Gastrocnemius medialis (tissue), 4 donors: ENCODE measurements around the gene NFX1. TPM values are rescaled to one million over a fixed set of nuclear protein-coding genes. Genes with fewer than 3 reads are reported as not detected.
"Not testable (repeated sequence)": the region's sequence is repeated elsewhere in the genome, so short reads cannot be mapped to it uniquely, and the experiment has no call there.

Source experiments
- ATAC-seq, 2 donors: fragments of 150-250 bp; one replicate each; pipeline ENCODE4 v1.9.1; 2016
- DNase-seq, 2 donors: peaks; one replicate each; pipeline ENCODE4 v3.0.0-alpha.2; 2019
- H3K27ac ChIP-seq, 4 donors: fragments of 200-600 bp; sonication (generic); 1 replicate in 1 of 4; 2 replicates in 3 of 4; pipeline ENCODE4 v1.5.1; 2016 to 2018; ENCODE audit warnings: mild to moderate bottlenecking in 2 of 4, moderate library complexity in 1 of 4
- H3K27me3 ChIP-seq, 3 donors: fragments of 200-600 bp; sonication (generic) in 2 of 3; 1 replicate in 1 of 3; 2 replicates in 2 of 3; pipeline versions ENCODE4 v1.5.1 to v1.6.0; 2016 to 2019; ENCODE audit warnings: mild to moderate bottlenecking in 1 of 3, moderate library complexity in 1 of 3
- H3K36me3 ChIP-seq, 2 donors: fragments of 200-600 bp; sonication (generic) in 1 of 2; one replicate each; pipeline ENCODE4 v1.5.1; 2017 to 2018
- H3K4me1 ChIP-seq, 2 donors: fragments of 200-600 bp; sonication (generic) in 1 of 2; one replicate each; pipeline ENCODE4 v1.5.1; 2016 to 2017; ENCODE audit warnings: mild to moderate bottlenecking in 2 of 2
- H3K4me3 ChIP-seq, 4 donors: fragments of 200-600 bp; sonication (generic) in 3 of 4; 1 replicate in 1 of 4; 2 replicates in 3 of 4; pipeline ENCODE4 v1.5.1; 2016 to 2019; ENCODE audit warnings: mild to moderate bottlenecking in 2 of 4
- H3K9me3 ChIP-seq, 3 donors: fragments of 200-600 bp; sonication (generic) in 2 of 3; 1 replicate in 1 of 3; 2 replicates in 2 of 3; pipeline ENCODE4 v1.5.1; 2016 to 2019
- POLR2A ChIP-seq, 2 donors: fragments of 450-650 bp; IDR thresholded peaks; one replicate each; pipeline ENCODE4 v1.6.1; 2017; ENCODE audit warnings: antibody characterized with exemption in 2 of 2, mild to moderate bottlenecking in 2 of 2, moderate library complexity in 2 of 2
- in situ Hi-C, 4 donors: fragments of 200-750 bp; cut with MboI; loops; one replicate each; pipeline versions ENCODE4 v1.15.0 to v1.8.0; 2017; ENCODE audit warnings: low sequenced_read_pairs in 4 of 4
- intact Hi-C: fragments of 100-400 bp; cut with DNase I; formaldehyde crosslinking; loops from one replicate; pipeline ENCODE4 v1.15.1; 2023; ENCODE audit warnings: low total_unique reads
- total RNA-seq, 4 donors: library from RNA; depleted of rRNA; stranded (reverse); fragments of >200 nt; gene quantifications; one replicate each; pipeline versions ENCODE4 v1.1.0 to v1.2.3, GENCODE V29; 2016
- TF ChIP-seq, protein P1 (sequence below), 5 experiments: fragments of 450-650 bp in 3 of 5; fragments of 200-600 bp in 2 of 5; sonication (generic) in 2 of 5; IDR thresholded peaks in 4 of 5; conservative IDR thresholded peaks in 1 of 5; 1 replicate in 4 of 5; 2 replicates in 1 of 5; pipeline ENCODE4 v1.5.1; 2016 to 2019; ENCODE audit warnings: antibody characterized with exemption in 5 of 5, mild to moderate bottlenecking in 3 of 5, moderate library complexity in 3 of 5

Gene NFX1
- total RNA-seq, 4 donors from 2014 or later, result 29.8 to 52.0 (median 40.6) TPM

DNA sequence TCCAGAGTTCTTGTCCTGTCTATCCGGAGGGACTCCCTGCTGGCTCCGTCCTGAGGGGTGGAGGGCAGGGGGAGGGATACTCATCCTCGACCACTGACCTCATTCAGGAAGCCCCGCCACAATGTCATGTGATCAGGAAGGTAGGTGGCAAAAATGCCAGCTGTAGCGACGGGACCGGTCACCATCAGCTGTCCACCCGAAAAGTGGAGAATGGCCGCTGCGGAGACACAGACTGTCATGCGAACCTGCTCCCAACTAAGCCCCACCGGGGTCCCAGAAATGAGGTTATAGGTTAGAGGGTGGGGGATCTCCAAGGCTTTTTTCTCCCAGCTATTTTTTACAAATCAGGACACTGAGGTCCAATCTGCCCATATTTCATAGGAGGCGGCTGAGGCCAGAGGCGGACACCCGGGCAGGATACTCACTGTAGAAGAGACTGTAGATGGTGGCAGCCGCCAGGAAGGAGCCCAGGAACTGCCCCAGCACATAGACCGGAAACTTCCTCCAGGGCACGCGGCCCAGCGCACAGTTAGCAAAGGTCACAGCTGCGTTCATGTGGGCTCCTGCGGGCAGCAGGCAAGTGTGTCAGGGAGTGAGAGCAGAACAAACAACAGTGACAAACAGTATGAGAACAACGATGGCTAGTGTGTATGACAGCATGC lies 95.8 kb downstream of the NFX1 start:
- H3K27me3 ChIP-seq, H3K4me3 ChIP-seq, in situ Hi-C loops, intact Hi-C loops, H3K9me3 ChIP-seq, ATAC-seq, DNase-seq, H3K36me3 ChIP-seq: not testable (repeated sequence)
- Histone ChIP-seq H3K4me1 (peaks cover 2 to 11% of the 10 kb centered on the region in 2 donors), H3K27ac (peak overlapping the region; percentile 48 to 68 (median 62))

DNA sequence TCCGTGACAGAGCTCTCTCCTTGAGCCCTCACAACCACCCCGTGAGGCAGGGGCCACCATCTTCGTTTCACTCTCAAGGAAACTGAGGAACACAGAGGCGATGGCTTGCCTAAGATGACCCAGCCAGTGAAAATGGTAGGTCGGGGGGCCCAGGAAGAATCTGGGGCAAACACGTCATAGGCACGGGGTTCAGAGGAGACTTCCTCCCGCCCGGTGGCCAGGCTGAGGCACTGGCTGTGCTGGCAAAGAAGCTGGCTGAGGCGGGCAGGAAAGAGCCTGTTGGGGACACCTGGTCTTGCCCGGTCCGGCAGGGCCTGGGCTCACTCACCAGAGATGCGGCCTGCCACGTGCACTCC lies 96.3 kb downstream of the NFX1 start:
- not testable (repeated sequence) for DNase-seq
- peak overlapping the region; percentile 48 to 68 (median 62) for H3K27ac ChIP-seq

DNA sequence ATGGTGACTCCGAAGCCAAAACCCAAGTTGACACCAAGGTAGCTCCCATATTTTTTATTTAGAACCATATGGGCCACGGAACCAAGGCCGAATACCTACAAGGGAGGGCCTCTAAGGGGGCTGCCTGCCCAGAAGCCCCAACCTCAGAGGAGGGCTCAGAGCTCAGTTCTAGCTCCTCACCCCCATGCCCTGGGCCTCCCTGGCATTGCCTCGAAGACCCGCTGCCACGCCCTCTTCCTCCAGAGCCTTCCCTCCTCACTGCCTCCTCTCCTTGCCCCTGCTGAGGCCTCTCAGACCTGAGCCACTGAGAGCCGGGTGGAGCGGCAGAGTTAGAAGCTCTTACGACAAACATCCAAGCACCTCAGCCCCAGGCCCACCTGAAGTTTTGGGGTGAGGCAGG lies 96.7 kb downstream of the NFX1 start:
- intact Hi-C loops, in situ Hi-C loops, H3K4me3 ChIP-seq, H3K36me3 ChIP-seq, ATAC-seq, H3K9me3 ChIP-seq, DNase-seq, H3K27me3 ChIP-seq: not testable (repeated sequence)
- peaks cover 6 to 18% of the 10 kb centered on the region in 2 donors for H3K4me1 ChIP-seq
- peak overlapping the region; percentile 48 to 68 (median 62) for H3K27ac ChIP-seq

More for the DNA sequence above, 96.3 kb downstream of the NFX1 start:
- in situ Hi-C loops, H3K27me3 ChIP-seq, H3K36me3 ChIP-seq, ATAC-seq, H3K4me3 ChIP-seq, intact Hi-C loops, H3K9me3 ChIP-seq: not testable (repeated sequence)
- peaks cover 3 to 14% of the 10 kb centered on the region in 2 donors for H3K4me1 ChIP-seq

DNA sequence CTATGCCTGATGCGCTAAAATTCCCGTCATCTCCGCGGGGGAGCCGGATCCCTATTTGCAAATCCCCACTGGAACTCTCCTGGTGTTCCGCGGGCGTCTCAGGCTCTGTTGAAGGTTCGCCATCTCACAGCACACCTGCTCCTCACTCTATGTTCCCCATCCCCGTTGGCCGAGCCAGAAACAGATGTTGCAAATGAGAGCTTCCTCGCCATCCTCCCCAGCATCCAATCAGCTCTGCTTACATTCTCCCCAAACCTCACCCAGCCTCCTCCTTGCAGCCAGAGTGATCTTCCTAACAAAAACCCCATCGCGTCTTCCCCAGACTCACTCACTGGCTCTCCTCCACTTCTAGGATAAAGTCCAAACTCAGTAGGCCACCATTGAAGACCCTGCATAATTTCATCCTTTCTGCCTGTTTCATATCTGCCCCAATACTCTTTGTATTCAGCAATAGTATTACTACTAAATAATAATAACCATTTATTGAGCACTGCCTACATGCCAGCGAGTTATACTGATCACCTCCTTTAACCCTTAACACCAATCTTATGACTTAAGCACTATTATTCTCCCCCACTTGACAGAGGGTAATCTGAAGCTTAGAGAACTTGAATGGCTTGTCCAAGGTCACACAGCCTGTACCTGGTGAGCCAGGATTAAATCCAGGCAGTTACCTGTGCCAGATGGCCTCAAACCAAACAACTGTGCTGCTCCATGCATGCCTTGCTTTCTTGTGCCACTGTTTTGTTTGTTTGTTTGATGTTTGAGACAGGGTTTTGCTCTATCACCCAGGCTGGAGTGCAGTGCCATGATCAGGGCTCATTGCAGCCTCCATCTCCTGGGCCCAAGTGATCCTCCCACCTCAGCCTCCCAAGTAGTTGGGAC lies 98.0 kb downstream of the NFX1 start:
- peak in 1 of 2 donors; percentile 37 for DNase-seq
- H3K27me3 ChIP-seq, result no peaks in the 10 kb centered on the region
- peaks cover 16 to 31% of the 10 kb centered on the region in 2 donors for H3K4me1 ChIP-seq
- in situ Hi-C loops (no loop called here), intact Hi-C loops (no loop called here)
- H3K36me3 ChIP-seq, result no peaks in the 10 kb centered on the region
- H3K27ac ChIP-seq, result peak overlapping the region; percentile 48 to 89 (median 70)
- H3K4me3 ChIP-seq, result no peak overlapping the region
- no peaks in the 10 kb centered on the region for H3K9me3 ChIP-seq
- ATAC-seq, result no peak
- TF ChIP-seq, protein P1, sequence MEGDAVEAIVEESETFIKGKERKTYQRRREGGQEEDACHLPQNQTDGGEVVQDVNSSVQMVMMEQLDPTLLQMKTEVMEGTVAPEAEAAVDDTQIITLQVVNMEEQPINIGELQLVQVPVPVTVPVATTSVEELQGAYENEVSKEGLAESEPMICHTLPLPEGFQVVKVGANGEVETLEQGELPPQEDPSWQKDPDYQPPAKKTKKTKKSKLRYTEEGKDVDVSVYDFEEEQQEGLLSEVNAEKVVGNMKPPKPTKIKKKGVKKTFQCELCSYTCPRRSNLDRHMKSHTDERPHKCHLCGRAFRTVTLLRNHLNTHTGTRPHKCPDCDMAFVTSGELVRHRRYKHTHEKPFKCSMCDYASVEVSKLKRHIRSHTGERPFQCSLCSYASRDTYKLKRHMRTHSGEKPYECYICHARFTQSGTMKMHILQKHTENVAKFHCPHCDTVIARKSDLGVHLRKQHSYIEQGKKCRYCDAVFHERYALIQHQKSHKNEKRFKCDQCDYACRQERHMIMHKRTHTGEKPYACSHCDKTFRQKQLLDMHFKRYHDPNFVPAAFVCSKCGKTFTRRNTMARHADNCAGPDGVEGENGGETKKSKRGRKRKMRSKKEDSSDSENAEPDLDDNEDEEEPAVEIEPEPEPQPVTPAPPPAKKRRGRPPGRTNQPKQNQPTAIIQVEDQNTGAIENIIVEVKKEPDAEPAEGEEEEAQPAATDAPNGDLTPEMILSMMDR (IDR thresholded peaks at IDR 0.05 in 4 of 5, conservative IDR thresholded peaks at IDR 0.05 in 1 of 5), result no peak
- no peak for TF ChIP-seq POLR2A (IDR thresholded peaks at IDR 0.05)

DNA sequence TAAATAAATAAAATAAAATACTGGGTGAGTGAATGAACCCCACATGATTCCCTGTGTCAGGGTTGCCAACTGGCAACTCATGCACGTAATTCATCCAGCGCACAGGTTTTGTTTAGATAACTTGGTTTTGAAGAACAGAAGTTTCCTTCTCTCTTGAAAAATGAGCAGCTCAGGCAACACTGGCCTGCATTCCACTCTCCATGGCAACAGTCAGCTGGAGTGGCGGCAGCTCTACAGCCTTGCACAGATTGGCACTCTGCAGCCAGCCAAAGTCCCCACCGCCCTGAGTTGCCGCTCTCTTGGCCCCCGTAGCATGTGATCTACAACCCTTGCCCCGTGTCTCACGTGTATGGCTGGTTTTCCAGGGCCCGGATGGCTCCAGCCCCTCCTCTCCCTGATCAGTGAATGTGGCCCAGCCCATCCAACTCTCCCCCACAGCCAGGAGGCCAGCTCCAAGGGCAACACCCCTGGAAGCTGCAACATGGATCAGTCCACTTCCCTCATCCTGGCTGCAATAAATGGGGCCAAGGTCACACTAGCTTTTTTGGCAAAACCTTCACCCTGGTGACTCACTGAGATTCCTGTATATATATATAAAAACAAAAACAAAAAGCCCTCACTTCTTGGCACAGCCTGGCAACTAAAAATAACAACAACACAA lies 100.9 kb downstream of the NFX1 start:
- peaks cover 27 to 41% of the 10 kb centered on the region in 2 donors for H3K4me1 ChIP-seq
- DNase-seq, result peak; percentile 48 to 78
- H3K27ac ChIP-seq, result peak overlapping the region; percentile 82 to 90 (median 89)
- H3K36me3 ChIP-seq, H3K4me3 ChIP-seq, intact Hi-C loops, H3K9me3 ChIP-seq, in situ Hi-C loops, H3K27me3 ChIP-seq: not testable (repeated sequence)
- ATAC-seq, result peak in 1 of 2 donors; percentile 66

DNA sequence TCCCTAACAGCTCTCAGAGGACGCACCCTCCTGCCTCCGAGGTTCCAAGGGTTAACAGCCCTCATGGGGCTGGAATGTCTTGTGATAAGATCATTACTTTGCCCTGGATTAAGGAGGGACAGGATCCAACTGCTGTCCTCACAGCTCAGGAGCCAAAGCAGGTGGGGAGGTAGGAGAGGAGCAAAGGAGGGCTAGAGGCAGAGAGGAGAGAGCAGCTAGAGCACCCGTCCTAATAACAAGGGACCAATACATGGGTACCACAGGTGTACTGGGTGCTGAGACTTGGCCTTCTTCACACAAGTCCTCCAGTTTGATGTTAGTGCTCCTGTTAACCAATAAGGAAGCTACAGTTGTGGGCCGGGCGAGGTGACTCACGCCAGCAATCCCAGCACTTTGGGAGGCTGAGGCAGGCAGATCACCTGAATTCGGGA lies 102.3 kb downstream of the NFX1 start:
- peak overlapping the region; percentile 82 to 90 (median 89) for H3K27ac ChIP-seq
- intact Hi-C loops, H3K4me3 ChIP-seq, H3K27me3 ChIP-seq, in situ Hi-C loops, H3K9me3 ChIP-seq, DNase-seq, H3K36me3 ChIP-seq: not testable (repeated sequence)
- peak in 1 of 2 donors; percentile 39 for ATAC-seq
- peaks cover 27 to 41% of the 10 kb centered on the region in 2 donors for H3K4me1 ChIP-seq

DNA sequence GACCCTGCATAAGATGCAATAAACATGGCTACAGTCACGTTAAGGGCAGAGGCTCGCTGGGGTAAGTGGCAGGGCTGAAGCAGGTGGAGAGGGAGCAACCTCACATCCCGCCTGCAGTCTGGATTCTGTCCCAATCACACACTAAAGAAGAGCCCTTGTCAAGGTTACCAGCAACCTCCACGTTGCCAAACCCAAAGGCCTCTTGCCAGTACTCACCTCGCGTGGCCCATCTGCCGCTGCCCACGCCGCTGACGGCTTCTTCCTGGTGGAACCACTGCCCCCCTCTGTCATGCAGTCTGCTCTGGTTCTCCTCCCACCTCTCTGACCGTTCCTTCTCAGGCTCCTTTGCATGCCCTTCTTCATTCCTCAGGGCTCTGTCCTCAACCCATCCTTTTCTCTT lies 103.3 kb downstream of the NFX1 start:
- intact Hi-C loops, result no loop called here
- H3K4me3 ChIP-seq, result no peak overlapping the region

DNA sequence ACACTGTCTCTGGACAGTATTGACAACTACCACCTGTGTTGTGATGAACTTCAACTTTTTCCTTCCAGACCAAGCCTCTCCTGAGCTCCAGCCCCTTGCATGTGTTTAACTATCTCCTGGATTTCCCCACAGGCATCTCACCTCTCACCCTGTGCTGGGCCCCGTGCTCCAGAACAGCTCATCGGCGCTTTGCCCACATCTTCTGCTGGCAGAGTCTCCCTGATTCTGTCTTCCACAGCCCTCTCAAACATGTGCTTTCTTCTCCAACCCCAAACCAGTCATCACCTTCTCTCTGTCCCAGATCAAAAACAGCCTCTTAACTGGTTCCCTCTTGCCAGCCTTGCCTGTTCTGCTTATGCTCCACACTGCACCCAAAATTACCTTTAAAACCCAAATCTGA lies 103.7 kb downstream of the NFX1 start:
- DNase-seq, H3K9me3 ChIP-seq, H3K4me3 ChIP-seq, in situ Hi-C loops, H3K36me3 ChIP-seq, ATAC-seq, intact Hi-C loops, H3K27me3 ChIP-seq: not testable (repeated sequence)
- Histone ChIP-seq H3K27ac (peak overlapping the region; percentile 82 to 90 (median 89)), H3K4me1 (peaks cover 27 to 41% of the 10 kb centered on the region in 2 donors)

More for the DNA sequence above, 103.3 kb downstream of the NFX1 start:
- H3K4me1 ChIP-seq, result peaks cover 27 to 41% of the 10 kb centered on the region in 2 donors
- H3K36me3 ChIP-seq, result no peaks in the 10 kb centered on the region
- in situ Hi-C loops, result no loop called here
- no peaks in the 10 kb centered on the region for H3K27me3 ChIP-seq
- no peaks in the 10 kb centered on the region for H3K9me3 ChIP-seq
- DNase-seq (peak in 1 of 2 donors; percentile 52), ATAC-seq (no peak)
- no peak for TF ChIP-seq POLR2A (IDR thresholded peaks at IDR 0.05)
- TF ChIP-seq, protein P1 (IDR thresholded peaks at IDR 0.05 in 4 of 5, conservative IDR thresholded peaks at IDR 0.05 in 1 of 5), result no peak
- H3K27ac ChIP-seq, result peak overlapping the region; percentile 82 to 90 (median 89)
